Neural cell (in vitro differentiated cells): ENCODE data around the gene POLR2J3.
"Not testable (repeated sequence)": the region's sequence is repeated elsewhere in the genome, so short reads cannot be mapped to it uniquely, and the experiment has no call there.

Experiments used
- CTCF ChIP-seq: fragments of 450-650 bp; IDR thresholded peaks from 2 replicates; pipeline ENCODE4 v1.5.1; 2014; ENCODE audit warnings: antibody characterized with exemption, mild to moderate bottlenecking, moderate library complexity; ENCODE audit not compliant: poor library complexity, severe bottlenecking
- EP300 ChIP-seq: fragments of 450-650 bp; conservative IDR thresholded peaks from 2 replicates; pipeline ENCODE4 v1.6.1; 2014; ENCODE audit warnings: antibody characterized with exemption, mild to moderate bottlenecking, moderate library complexity; ENCODE audit not compliant: poor library complexity, severe bottlenecking
- RAD21 ChIP-seq: fragments of 450-650 bp; conservative IDR thresholded peaks from 2 replicates; pipeline ENCODE4 v1.6.1; 2014; ENCODE audit warnings: antibody characterized with exemption, mild to moderate bottlenecking, moderate library complexity

GRCh38 chr7:102589857-102590256 lies 17.5 kb upstream of the POLR2J3 start:
- not testable (repeated sequence) for TF ChIP-seq EP300, RAD21, CTCF
